Activated CD8-positive, alpha-beta T cell treated with anti-CD3 and anti-CD28 coated beads, Interleukin-2, amount 10 ng/mL, durations not matched to agents 7 days and 5 days (primary cell): ENCODE measurements around the gene MIA2. TPM values are rescaled to one million over a fixed set of nuclear protein-coding genes. Genes with fewer than 3 reads are reported as not detected.
"Not testable (repeated sequence)": the region's sequence is repeated elsewhere in the genome, so short reads cannot be mapped to it uniquely, and the experiment has no call there.

Source experiments
- ATAC-seq: fragments of 150-1000 bp; cut with Tn5 transposase; one replicate; pipeline ENCODE4 v1.10.0; 2021; ENCODE audit warnings: moderate library complexity
- CTCF ChIA-PET: fragments of 350-600 bp; sonication (Branson Sonifier 250); formaldehyde crosslinking; loops from one replicate; lab custom pipeline; 2021; ENCODE audit warnings: antibody characterized with exemption; lab: Charles Lee
- POLR2A ChIA-PET: fragments of 350-600 bp; sonication (Branson Sonifier 250); formaldehyde crosslinking; loops from one replicate; lab custom pipeline; 2021; ENCODE audit warnings: antibody characterized with exemption; lab: Charles Lee
- DNase-seq: peaks from one replicate; pipeline ENCODE4 v3.0.0-alpha.2; 2020
- H3K27ac Mint-ChIP-seq: one replicate; pipeline ENCODE4 v1.8.0; 2021; ENCODE audit warnings: mild to moderate bottlenecking, mixed read lengths
- H3K27me3 Mint-ChIP-seq: one replicate; pipeline ENCODE4 v1.8.0; 2021; ENCODE audit warnings: low read depth, mixed read lengths
- H3K36me3 Mint-ChIP-seq: one replicate; pipeline ENCODE4 v1.8.0; 2021; ENCODE audit warnings: low read depth, mixed read lengths
- H3K4me1 Mint-ChIP-seq: one replicate; pipeline ENCODE4 v1.8.0; 2021; ENCODE audit warnings: low read depth, mixed read lengths
- H3K4me3 Mint-ChIP-seq: one replicate; pipeline ENCODE4 v1.8.0; 2021; ENCODE audit warnings: mild to moderate bottlenecking, mixed read lengths
- H3K9me3 Mint-ChIP-seq: one replicate; pipeline ENCODE4 v1.8.0; 2022; ENCODE audit warnings: mixed read lengths; ENCODE audit not compliant: insufficient read depth
- total RNA-seq, 2 experiments: library from RNA; stranded (reverse); gene quantifications; one replicate each; pipeline ENCODE4 v1.2.3, GENCODE V29; 2021

The MIA2 gene
- total RNA-seq, 2 experiments from 2014 or later: 18.6 to 21.2 TPM

- DNase-seq (peak; percentile 74), ATAC-seq (peak; percentile 50)
- Mint-ChIP-seq H3K27ac (peak overlapping the region; percentile 47), H3K4me1 (peaks cover 61% of the 10 kb centered on the region)
- ChIA-PET POLR2A (interaction anchor here (0.7 to 5.2 kb wide), 6 partner anchors 37 to 200 kb away, joined by 3 to 42 read pairs (median 6); partner anchors contain the start of genes FBXO33, PNN, SEC23A and TRAPPC6B), CTCF (interaction anchor here (0.8 to 3.8 kb wide), 37 partner anchors 9 to 254 kb away, joined by 3 to 46 read pairs (median 5); partner anchors contain the start of genes FBXO33, GEMIN2, SEC23A and TRAPPC6B)
- not testable (repeated sequence) for H3K36me3 Mint-ChIP-seq, H3K4me3 Mint-ChIP-seq, H3K9me3 Mint-ChIP-seq, H3K27me3 Mint-ChIP-seq
These were observed 1.8 kb upstream of the MIA2 start for GRCh38 chr14:39231751-39232553.

GRCh38 chr14:39232554-39233415 is 930 bp upstream of the MIA2 start:
- H3K27me3 Mint-ChIP-seq: no peaks in the 10 kb centered on the region
- DNase-seq: no peak

GRCh38 chr14:39234986-39235385 is 1.3 kb downstream of the MIA2 start:
- ATAC-seq, H3K4me3 Mint-ChIP-seq, CTCF ChIA-PET, POLR2A ChIA-PET, H3K27me3 Mint-ChIP-seq, DNase-seq, H3K36me3 Mint-ChIP-seq, H3K9me3 Mint-ChIP-seq, H3K27ac Mint-ChIP-seq: not testable (repeated sequence)
- peaks cover 35% of the 10 kb centered on the region for H3K4me1 Mint-ChIP-seq

More at GRCh38 chr14:39232554-39233415, 930 bp upstream of the MIA2 start:
- H3K4me3 Mint-ChIP-seq: peak overlapping the region; percentile 47
- H3K36me3 Mint-ChIP-seq: no peaks in the 10 kb centered on the region
- H3K27ac Mint-ChIP-seq: peak overlapping the region; percentile 83
- no peaks in the 10 kb centered on the region for H3K9me3 Mint-ChIP-seq
- ChIA-PET POLR2A (interaction anchor here (0.8 to 5.2 kb wide), 5 partner anchors 36 to 199 kb away, joined by 4 to 42 read pairs (median 8); partner anchors contain the start of genes FBXO33, SEC23A and TRAPPC6B), CTCF (interaction anchor here (0.9 to 3.8 kb wide), 23 partner anchors 8 to 219 kb away, joined by 3 to 46 read pairs (median 7); partner anchors contain the start of genes FBXO33, GEMIN2, SEC23A and TRAPPC6B)
- peaks cover 57% of the 10 kb centered on the region for H3K4me1 Mint-ChIP-seq
- ATAC-seq: peak; percentile 10

- POLR2A ChIA-PET: interaction anchor here (1.1 kb wide), 1 partner anchor 65 kb away, joined by 3 read pairs; the partner anchor contains the start of gene TRAPPC6B
- CTCF ChIA-PET, DNase-seq, ATAC-seq, H3K27me3 Mint-ChIP-seq, H3K9me3 Mint-ChIP-seq, H3K27ac Mint-ChIP-seq, H3K4me3 Mint-ChIP-seq, H3K36me3 Mint-ChIP-seq: not testable (repeated sequence)
- peaks cover 32% of the 10 kb centered on the region for H3K4me1 Mint-ChIP-seq
These were observed 1.8 kb downstream of the MIA2 start for GRCh38 chr14:39235466-39235865.

- ATAC-seq (no peak), DNase-seq (no peak)
- Mint-ChIP-seq H3K4me3 (no peak overlapping the region), H3K27ac (no peak overlapping the region), H3K36me3 (peaks cover 3% of the 10 kb centered on the region), H3K27me3 (peaks cover 2% of the 10 kb centered on the region), H3K4me1 (peaks cover 5% of the 10 kb centered on the region), H3K9me3 (no peaks in the 10 kb centered on the region)
- ChIA-PET POLR2A (interaction anchor here (0.5 to 0.7 kb wide), 2 partner anchors 108 to 191 kb away, joined by 3 to 5 read pairs; partner anchors contain the start of gene FBXO33), CTCF (interaction anchor here (1.9 kb wide), 1 partner anchor 9 kb away, joined by 6 read pairs; no protein-coding TSS in a partner anchor)
These were observed 7.1 kb downstream of the MIA2 start for GRCh38 chr14:39240769-39241168.

GRCh38 chr14:39241637-39242036 is 7.9 kb downstream of the MIA2 start:
- no peak overlapping the region for H3K4me3 Mint-ChIP-seq
- no peak for DNase-seq
- peaks cover 4% of the 10 kb centered on the region for H3K4me1 Mint-ChIP-seq
- ATAC-seq: no peak
- peaks cover 3% of the 10 kb centered on the region for H3K36me3 Mint-ChIP-seq
- H3K9me3 Mint-ChIP-seq: no peaks in the 10 kb centered on the region
- ChIA-PET CTCF (interaction anchor here (1.9 kb wide), 1 partner anchor 10 kb away, joined by 6 read pairs; no protein-coding TSS in a partner anchor), POLR2A (interaction anchor here (0.6 kb wide), 1 partner anchor 31 kb away, joined by 3 read pairs; no protein-coding TSS in a partner anchor)
- no peak overlapping the region for H3K27ac Mint-ChIP-seq
- peaks cover 2% of the 10 kb centered on the region for H3K27me3 Mint-ChIP-seq

GRCh38 chr14:39243831-39244230 is 10.1 kb downstream of the MIA2 start:
- H3K4me1 Mint-ChIP-seq: no peaks in the 10 kb centered on the region
- DNase-seq (no peak), ATAC-seq (no peak)
- no peaks in the 10 kb centered on the region for H3K9me3 Mint-ChIP-seq
- CTCF ChIA-PET: no interaction called here
- H3K36me3 Mint-ChIP-seq: peaks cover 3% of the 10 kb centered on the region
- H3K27me3 Mint-ChIP-seq: peaks cover 8% of the 10 kb centered on the region
- POLR2A ChIA-PET: interaction anchor here (1.5 kb wide), 1 partner anchor 23 kb away, joined by 3 read pairs; no protein-coding TSS in a partner anchor
- H3K27ac Mint-ChIP-seq: no peak overlapping the region
- H3K4me3 Mint-ChIP-seq: no peak overlapping the region

- ChIA-PET CTCF (interaction anchor here (0.8 to 2.0 kb wide), 2 partner anchors 8 to 15 kb away, joined by 3 to 7 read pairs; no protein-coding TSS in a partner anchor), POLR2A (no interaction called here)
- ATAC-seq (no peak), DNase-seq (no peak)
- H3K36me3 Mint-ChIP-seq: peaks cover 3% of the 10 kb centered on the region
- no peaks in the 10 kb centered on the region for H3K9me3 Mint-ChIP-seq
- H3K4me1 Mint-ChIP-seq: no peaks in the 10 kb centered on the region
- H3K27me3 Mint-ChIP-seq: peaks cover 8% of the 10 kb centered on the region
- H3K4me3 Mint-ChIP-seq: no peak overlapping the region
- no peak overlapping the region for H3K27ac Mint-ChIP-seq
These were observed 12.9 kb downstream of the MIA2 start for GRCh38 chr14:39246618-39247017.

- POLR2A ChIA-PET: interaction anchor here (0.5 kb wide), 1 partner anchor 63 kb away, joined by 3 read pairs; no protein-coding TSS in a partner anchor
- Mint-ChIP-seq H3K4me1 (no peaks in the 10 kb centered on the region), H3K36me3 (peaks cover 3% of the 10 kb centered on the region), H3K4me3 (no peak overlapping the region), H3K9me3 (no peaks in the 10 kb centered on the region), H3K27ac (no peak overlapping the region), H3K27me3 (peaks cover 10% of the 10 kb centered on the region)
- DNase-seq (no peak), ATAC-seq (no peak)
- CTCF ChIA-PET: interaction anchor here (0.6 to 0.8 kb wide), 2 partner anchors 8 to 62 kb away, joined by 3 read pairs; no protein-coding TSS in a partner anchor
These were observed 13.5 kb downstream of the MIA2 start for GRCh38 chr14:39247256-39247655.

GRCh38 chr14:39251547-39251946 is 17.8 kb downstream of the MIA2 start:
- no peak for DNase-seq
- no peak for ATAC-seq
- Mint-ChIP-seq H3K4me3 (no peak overlapping the region), H3K36me3 (no peaks in the 10 kb centered on the region), H3K27me3 (peaks cover 13% of the 10 kb centered on the region), H3K4me1 (no peaks in the 10 kb centered on the region), H3K27ac (no peak overlapping the region), H3K9me3 (no peaks in the 10 kb centered on the region)
- ChIA-PET CTCF (interaction anchor here (1.0 kb wide), 1 partner anchor 22 kb away, joined by 3 read pairs; no protein-coding TSS in a partner anchor), POLR2A (no interaction called here)

- H3K36me3 Mint-ChIP-seq, H3K4me3 Mint-ChIP-seq, H3K27me3 Mint-ChIP-seq, H3K27ac Mint-ChIP-seq, DNase-seq, H3K4me1 Mint-ChIP-seq, H3K9me3 Mint-ChIP-seq, POLR2A ChIA-PET, ATAC-seq: not testable (repeated sequence)
- CTCF ChIA-PET: interaction anchor here (1.2 to 2.9 kb wide), 2 partner anchors 26 to 169 kb away, joined by 3 to 12 read pairs; no protein-coding TSS in a partner anchor
These were observed 23.7 kb downstream of the MIA2 start for GRCh38 chr14:39257388-39257787.
